Upper lobe of right lung (tissue), 1 donor: ENCODE data around the gene FHIT. TPM values are rescaled to one million over a fixed set of nuclear protein-coding genes. Genes with fewer than 3 reads are reported as not detected.

Experiments
- ATAC-seq: fragments of 200-7000 bp; cut with Tn5 transposase; one replicate; pipeline ENCODE4 v1.9.1; 2020; ENCODE audit warnings: mild to moderate bottlenecking, moderate library complexity
- DNase-seq: peaks from one replicate; pipeline ENCODE4 v3.0.0-alpha.2; 2020
- H3K27ac ChIP-seq: fragments of 200-600 bp; one replicate; pipeline ENCODE4 v1.8.0; 2022
- H3K27me3 ChIP-seq: fragments of 200-600 bp; one replicate; pipeline ENCODE4 v1.8.0; 2022; ENCODE audit warnings: mild to moderate bottlenecking
- H3K36me3 ChIP-seq: fragments of 200-600 bp; one replicate; pipeline ENCODE4 v1.8.0; 2022
- H3K4me1 ChIP-seq: fragments of 200-600 bp; one replicate; pipeline ENCODE4 v1.8.0; 2022
- H3K4me3 ChIP-seq: fragments of 200-600 bp; one replicate; pipeline ENCODE4 v1.8.0; 2022; ENCODE audit warnings: mild to moderate bottlenecking
- H3K9me3 ChIP-seq: fragments of 200-600 bp; one replicate; pipeline ENCODE4 v1.8.0; 2022
- CTCF ChIP-seq: fragments of 200-600 bp; IDR thresholded peaks from one replicate; pipeline ENCODE4 v1.8.0; 2022; ENCODE audit warnings: antibody characterized with exemption
- intact Hi-C: fragments of 100-400 bp; cut with DNase I; formaldehyde crosslinking; loops from one replicate; pipeline ENCODE4 v1.11.0; 2022
- total RNA-seq: library from RNA; stranded (reverse); fragmentation: NEBNext Ultra II Directional; extraction: Animal tissue kit (Norgen Biotek cat#: 25700); gene quantifications from one replicate; pipeline ENCODE4 v1.2.1, GENCODE V29; 2021
- donor health status: DM: no; HTN: yes; CAD: no; lungs with severe emphysema.

The FHIT gene
- total RNA-seq, 1 donor from 2014 or later: 9.6 TPM

- intact Hi-C loops: no loop called here
- no peak for ATAC-seq
- H3K36me3 ChIP-seq: no peaks in the 10 kb centered on the region
- H3K9me3 ChIP-seq: no peaks in the 10 kb centered on the region
- H3K4me1 ChIP-seq: no peaks in the 10 kb centered on the region
- no peaks in the 10 kb centered on the region for H3K27me3 ChIP-seq
- no peak overlapping the region for H3K27ac ChIP-seq
- no peak for DNase-seq
- H3K4me3 ChIP-seq: no peak overlapping the region
- TF ChIP-seq CTCF: no peak
These were observed 1459.4 kb downstream of the FHIT start for GRCh38 chr3:59791774-59792308.

GRCh38 chr3:59790241-59790640, 1461.0 kb downstream of the FHIT start:
- ATAC-seq (no peak), DNase-seq (no peak)
- no peaks in the 10 kb centered on the region for H3K9me3 ChIP-seq
- TF ChIP-seq CTCF: no peak
- H3K4me3 ChIP-seq: no peak overlapping the region
- H3K27ac ChIP-seq: no peak overlapping the region
- intact Hi-C loops: no loop called here
- no peaks in the 10 kb centered on the region for H3K36me3 ChIP-seq
- H3K4me1 ChIP-seq: no peaks in the 10 kb centered on the region
- H3K27me3 ChIP-seq: no peaks in the 10 kb centered on the region

GRCh38 chr3:59788801-59789200, 1462.5 kb downstream of the FHIT start:
- no peaks in the 10 kb centered on the region for H3K27me3 ChIP-seq
- no peaks in the 10 kb centered on the region for H3K4me1 ChIP-seq
- DNase-seq (no peak), ATAC-seq (no peak)
- H3K4me3 ChIP-seq: no peak overlapping the region
- TF ChIP-seq CTCF: no peak
- no peaks in the 10 kb centered on the region for H3K9me3 ChIP-seq
- intact Hi-C loops: no loop called here
- H3K27ac ChIP-seq: no peak overlapping the region
- H3K36me3 ChIP-seq: no peaks in the 10 kb centered on the region

- TF ChIP-seq CTCF: no peak
- H3K9me3 ChIP-seq: no peaks in the 10 kb centered on the region
- H3K4me3 ChIP-seq: no peak overlapping the region
- no peaks in the 10 kb centered on the region for H3K4me1 ChIP-seq
- no peak overlapping the region for H3K27ac ChIP-seq
- H3K36me3 ChIP-seq: no peaks in the 10 kb centered on the region
- intact Hi-C loops: no loop called here
- ATAC-seq (no peak), DNase-seq (no peak)
- H3K27me3 ChIP-seq: no peaks in the 10 kb centered on the region
These were observed 1463.1 kb downstream of the FHIT start for GRCh38 chr3:59788133-59788532.

GRCh38 chr3:59786374-59786773, 1464.9 kb downstream of the FHIT start:
- no peaks in the 10 kb centered on the region for H3K4me1 ChIP-seq
- H3K36me3 ChIP-seq: no peaks in the 10 kb centered on the region
- no peaks in the 10 kb centered on the region for H3K27me3 ChIP-seq
- H3K9me3 ChIP-seq: no peaks in the 10 kb centered on the region
- no peak for TF ChIP-seq CTCF
- ATAC-seq: no peak
- no peak for DNase-seq
- intact Hi-C loops: no loop called here
- no peak overlapping the region for H3K27ac ChIP-seq
- no peak overlapping the region for H3K4me3 ChIP-seq

- no peak for DNase-seq
- H3K4me3 ChIP-seq: no peak overlapping the region
- no peak for TF ChIP-seq CTCF
- H3K9me3 ChIP-seq: no peaks in the 10 kb centered on the region
- H3K27me3 ChIP-seq: no peaks in the 10 kb centered on the region
- H3K27ac ChIP-seq: no peak overlapping the region
- H3K4me1 ChIP-seq: no peaks in the 10 kb centered on the region
- intact Hi-C loops: no loop called here
- no peaks in the 10 kb centered on the region for H3K36me3 ChIP-seq
- ATAC-seq: no peak
These were observed 1467.1 kb downstream of the FHIT start for GRCh38 chr3:59784164-59784563.
